HG03442 (cell line): ENCODE results near the gene DLX1.
"Not testable (repeated sequence)": the region's sequence is repeated elsewhere in the genome, so short reads cannot be mapped to it uniquely, and the experiment has no call there.

Source experiments
- ATAC-seq: cut with Tn5 transposase; IDR thresholded peaks from one replicate; pipeline ENCODE4 v1.9.1; 2021; ENCODE audit warnings: mild to moderate bottlenecking, moderate library complexity; ENCODE audit not compliant: unreplicated experiment

The DLX1 gene

DNA sequence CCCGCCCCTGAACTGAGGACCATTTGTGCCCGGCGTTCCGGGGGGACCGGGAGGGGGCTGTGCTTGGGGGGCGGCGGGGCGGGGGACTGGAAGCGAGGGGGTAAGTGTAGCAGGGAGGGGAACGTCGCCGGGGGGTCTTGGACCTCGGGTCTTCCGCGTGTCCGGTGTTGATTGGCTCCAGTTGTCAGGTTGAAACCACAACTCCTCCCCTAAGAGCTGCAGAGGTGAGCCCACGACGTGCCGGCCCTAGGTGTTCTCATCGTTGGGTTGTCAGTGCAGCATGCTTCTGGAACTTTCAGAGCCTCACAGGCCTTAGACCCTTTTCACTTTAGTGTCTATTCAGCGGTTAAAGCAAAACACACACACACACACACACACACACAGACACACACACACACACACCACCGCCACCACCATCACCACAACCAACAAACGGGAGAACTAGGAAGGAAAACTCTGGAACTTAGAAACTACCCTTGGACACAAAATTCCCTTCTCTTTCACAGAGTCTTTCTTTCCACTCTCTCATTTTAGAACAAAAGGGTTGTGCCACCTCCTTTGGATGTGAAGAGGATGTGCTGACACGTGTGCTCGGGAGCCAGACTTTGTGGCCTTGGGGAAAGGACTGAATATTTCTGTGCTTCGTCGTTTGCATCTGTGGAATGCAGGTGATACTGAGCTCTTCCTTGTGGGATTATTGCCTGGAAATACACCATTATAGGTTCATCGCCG is 24.1 kb downstream of the DLX1 start:
- no peak for ATAC-seq

DNA sequence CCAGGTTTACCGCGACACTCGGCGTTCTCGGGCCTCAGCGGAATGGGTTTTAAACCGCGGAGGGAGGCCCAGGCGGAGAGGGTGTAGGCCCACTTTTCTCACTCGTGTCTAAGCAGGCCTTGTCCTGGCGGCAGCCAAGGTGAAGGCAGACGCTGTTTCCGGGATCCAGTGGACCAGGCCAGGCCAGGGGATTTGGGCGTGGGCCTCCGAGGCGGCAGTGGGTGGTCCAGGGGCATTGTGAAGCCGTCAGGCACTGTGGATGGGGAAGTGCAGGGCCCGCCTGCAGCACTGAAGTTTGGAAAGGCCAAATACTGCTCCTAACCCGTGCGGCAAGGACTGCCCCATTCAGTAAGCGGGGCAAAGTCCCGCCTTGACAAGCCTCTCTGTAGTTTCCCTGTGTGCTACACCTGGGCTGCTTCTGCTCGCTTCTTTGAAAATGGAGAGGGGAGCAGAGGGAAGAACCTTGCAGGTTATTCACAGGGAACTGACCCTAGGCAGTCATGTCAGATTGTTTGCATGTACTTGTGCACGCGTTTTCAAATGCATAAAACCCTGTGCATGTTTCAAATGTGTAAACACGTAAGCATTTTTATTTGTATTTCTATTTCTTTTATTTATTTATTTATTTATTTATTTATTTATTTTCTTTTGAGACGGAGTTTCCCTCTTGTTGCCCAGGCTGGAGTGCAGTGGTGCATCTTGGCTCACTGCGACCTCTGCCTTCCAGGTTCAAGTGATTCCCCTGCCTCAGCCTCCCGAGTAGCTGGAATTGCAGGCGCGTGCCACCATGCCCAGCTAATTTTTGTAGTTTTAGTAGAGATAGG is 24.9 kb downstream of the DLX1 start:
- no peak for ATAC-seq

GRCh38 chr2:172113617-172114016 is 28.3 kb downstream of the DLX1 start:
- ATAC-seq: no peak

DNA sequence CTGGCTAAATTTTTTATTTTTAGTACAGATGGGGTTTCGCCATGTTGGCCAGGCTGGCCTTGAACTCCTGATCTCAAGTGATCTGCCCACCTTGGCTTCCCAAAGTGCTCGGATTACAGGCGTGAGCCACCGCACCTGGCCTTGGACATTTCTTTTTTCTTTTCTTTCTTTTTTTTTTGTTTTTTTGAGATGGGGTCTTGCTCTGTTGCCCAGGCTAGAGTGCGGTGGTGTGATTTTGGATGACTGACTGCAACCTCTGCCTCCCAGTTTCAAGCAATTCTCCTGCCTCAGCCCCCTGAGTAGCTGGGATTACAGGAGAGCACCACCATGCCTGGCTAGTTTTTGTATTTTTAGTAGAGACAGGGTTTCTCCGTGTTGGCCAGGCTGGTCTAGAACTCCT is 28.9 kb downstream of the DLX1 start:
- ATAC-seq: not testable (repeated sequence)

DNA sequence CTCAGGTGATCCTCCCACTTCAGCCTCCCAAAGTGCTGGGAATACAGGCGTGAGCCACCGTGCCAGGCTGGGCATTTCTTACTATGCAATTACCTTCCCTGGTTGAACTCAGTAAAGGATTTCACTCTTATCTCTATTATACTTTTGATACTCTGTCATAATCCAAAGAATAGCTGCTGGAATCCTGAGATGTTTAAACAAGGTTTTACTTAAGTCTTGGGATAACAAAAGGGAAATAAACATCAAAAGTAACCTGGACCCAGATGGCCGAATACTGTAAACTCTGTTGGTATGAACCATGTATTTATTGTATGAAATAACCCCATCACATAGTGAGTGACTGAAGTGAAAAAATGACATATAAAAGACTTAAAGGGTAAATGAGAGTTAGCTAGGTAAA is 29.3 kb downstream of the DLX1 start:
- ATAC-seq: no peak

DNA sequence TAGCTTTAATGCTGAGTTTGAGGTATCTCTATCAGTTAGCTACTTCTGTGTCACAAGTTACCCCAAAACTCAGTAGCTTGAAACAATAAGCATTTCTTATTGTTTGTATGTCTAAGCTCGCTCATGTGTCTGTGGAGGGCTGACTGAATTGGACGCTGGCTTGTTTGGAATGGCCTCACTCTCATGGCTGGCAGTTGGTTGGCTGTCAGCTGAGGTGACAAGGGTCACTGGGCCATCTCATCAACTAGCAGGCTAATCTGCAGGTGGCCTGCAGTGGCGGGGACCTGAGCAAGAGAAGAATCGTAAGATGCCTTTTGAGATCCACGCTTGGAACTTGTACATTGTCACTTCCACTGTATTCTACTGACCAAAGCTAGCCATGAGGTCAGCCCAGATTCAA is 30.8 kb downstream of the DLX1 start:
- ATAC-seq: no peak

DNA sequence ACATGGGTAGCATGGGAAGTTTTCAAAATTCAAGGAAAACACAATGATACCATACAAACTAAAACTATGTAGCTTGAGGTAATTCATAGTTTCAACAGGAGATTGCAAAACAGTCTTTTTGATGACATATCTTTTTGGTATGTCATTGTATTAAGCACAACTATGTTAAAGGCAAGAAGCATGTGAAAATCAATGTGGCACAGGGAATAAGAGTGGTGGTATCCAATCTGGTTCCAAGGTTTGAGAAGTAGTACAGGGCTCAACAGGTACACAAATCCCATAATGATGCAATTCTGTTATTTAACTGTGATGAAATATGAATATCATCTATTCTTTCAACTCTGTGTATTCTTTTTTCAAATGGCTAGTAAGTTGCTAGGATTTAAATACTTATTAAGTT is 33.8 kb downstream of the DLX1 start:
- ATAC-seq: no peak

DNA sequence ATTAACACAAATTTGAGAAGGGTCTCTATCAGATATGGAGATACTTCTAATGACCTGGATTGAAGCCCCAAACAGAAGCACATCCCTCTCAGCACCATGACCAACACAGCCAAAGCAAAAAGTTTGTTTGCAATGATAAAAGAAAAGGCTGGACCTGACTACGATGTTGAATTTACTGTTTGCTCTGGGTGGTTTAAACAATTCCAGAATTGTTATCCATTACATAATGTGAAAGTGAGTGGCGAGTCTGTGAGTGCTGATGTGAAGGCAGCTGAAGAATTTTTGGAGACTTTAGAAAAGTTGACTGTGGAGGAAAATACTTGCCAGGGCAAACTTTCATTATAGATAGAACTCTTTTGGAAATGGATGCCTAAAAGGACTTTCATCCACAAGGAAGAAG is 34.8 kb downstream of the DLX1 start:
- ATAC-seq: no peak

- no peak for ATAC-seq
These were observed 43.2 kb downstream of the DLX1 start for GRCh38 chr2:172128484-172128883.

DNA sequence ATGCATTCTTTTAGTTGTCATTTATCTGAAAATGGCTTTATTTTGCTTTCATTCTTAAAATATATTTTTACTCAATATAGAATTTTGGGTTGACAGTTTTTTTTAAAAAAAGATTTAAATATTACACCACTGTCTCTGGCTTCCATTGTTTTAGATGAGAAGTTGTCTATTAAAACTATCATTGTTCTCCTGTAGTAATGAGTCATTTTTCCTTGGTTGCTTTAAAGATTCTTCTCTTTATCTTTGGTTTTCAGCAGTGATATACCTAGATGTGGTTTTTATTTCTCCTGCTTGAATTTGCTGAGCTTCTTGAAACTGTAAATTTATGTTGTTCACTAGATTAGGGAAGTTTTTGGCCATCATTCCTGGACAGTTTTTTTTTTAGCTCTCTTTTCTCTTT is 44.1 kb downstream of the DLX1 start:
- no peak for ATAC-seq

DNA sequence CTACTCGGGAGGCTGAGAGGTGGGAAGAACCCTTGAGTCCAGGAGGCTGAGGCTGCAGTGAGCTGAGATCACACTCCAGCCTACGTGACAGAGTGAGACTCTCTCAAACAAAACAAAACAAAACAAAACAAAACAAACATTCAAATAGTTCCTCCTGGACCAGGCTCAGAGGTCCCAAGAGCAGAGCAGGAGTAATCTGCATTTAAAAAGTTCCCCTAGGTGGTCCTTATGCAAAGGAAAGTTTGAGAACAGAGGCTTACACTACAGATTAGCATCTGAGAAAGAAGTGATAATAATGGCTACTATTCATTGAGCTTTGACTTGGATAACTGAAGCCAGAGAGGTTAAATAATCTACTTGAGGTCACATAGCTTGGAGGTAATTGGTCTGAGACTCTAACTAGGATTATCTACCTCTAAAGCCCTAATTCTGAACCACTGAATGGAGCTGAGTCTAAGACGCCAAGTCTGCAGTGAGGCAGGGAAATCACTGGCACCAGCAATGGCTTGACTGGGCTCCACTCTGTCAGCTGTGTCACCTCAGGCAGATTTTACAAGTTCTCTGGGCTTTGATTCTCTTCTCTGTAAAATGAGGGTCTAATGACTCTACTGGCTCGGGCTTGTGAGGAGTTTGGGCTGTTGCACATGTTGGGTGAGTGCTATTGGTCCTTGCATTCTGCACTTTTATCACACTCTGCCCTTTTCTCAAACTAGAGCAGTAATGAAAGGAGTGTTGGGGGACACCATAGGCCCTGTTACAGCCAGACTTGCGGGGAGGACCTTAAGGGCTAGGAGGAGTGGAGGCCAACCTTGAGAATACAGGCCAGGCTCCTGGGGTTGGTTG is 46.6 kb downstream of the DLX1 start:
- ATAC-seq: no peak

DNA sequence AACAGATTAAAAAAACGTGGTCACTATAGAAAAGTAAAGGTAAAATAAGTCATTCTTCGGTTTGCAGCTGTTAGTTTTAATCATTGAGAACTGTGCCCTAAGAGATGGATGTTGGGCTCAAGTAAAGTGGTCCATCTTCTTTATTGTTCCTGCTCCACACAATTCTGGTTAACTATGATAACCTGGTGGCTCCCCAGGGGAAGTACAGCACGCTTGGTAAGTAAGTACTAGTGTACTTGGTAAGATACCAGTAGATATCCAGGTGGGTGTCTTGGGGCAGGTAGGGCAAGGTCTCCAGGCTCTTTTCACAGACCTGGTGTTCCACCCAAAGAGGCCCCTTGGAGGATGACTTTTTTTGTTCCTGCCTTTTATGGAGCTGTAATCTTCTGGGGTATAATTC is 49.0 kb downstream of the DLX1 start:
- ATAC-seq: no peak

GRCh38 chr2:172135446-172135845 is 50.1 kb downstream of the DLX1 start:
- ATAC-seq: no peak

DNA sequence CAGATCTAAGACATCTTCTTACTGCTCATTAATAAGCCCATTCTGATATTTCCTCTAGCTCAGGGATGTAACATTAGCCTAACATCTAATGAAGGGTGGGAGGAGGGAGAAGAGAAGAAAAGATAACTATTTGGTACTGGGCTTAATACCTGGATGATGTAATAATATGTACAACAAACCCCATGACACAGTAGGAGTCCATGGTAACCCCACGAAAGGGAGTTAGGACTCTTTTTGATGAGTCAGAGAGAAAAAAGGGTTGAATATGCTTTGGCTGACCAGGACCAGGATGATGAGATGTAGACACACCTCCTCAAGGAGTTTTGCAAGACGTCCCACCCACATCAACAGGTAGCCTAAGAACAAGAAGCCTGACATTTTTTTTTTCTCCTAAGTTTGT is 51.8 kb downstream of the DLX1 start:
- ATAC-seq: no peak

- no peak for ATAC-seq
These were observed 52.6 kb downstream of the DLX1 start for GRCh38 chr2:172137943-172138342.

GRCh38 chr2:172138727-172139126 is 53.4 kb downstream of the DLX1 start:
- ATAC-seq: not testable (repeated sequence)
